HUES48 (cell line): ENCODE data around the gene NFIB.

Source experiments
- H3K27ac ChIP-seq: one replicate; pipeline ENCODE4 v1.7.0; 2013; ENCODE audit warnings: low read depth, low read length, inconsistent platforms
- H3K27me3 ChIP-seq: 2 replicates; pipeline ENCODE4 v1.6.1; 2013; ENCODE audit warnings: mild to moderate bottlenecking, low read length; ENCODE audit not compliant: control insufficient read depth, insufficient read depth
- H3K36me3 ChIP-seq: 2 replicates; pipeline ENCODE4 v1.6.1; 2013; ENCODE audit warnings: low read length; ENCODE audit not compliant: control insufficient read depth, insufficient read depth
- H3K4me1 ChIP-seq: 2 replicates; pipeline ENCODE4 v1.6.1; 2013; ENCODE audit warnings: mild to moderate bottlenecking, low read length; ENCODE audit not compliant: control insufficient read depth, insufficient read depth
- H3K4me3 ChIP-seq: 2 replicates; pipeline ENCODE4 v1.5.1; 2013; ENCODE audit warnings: mild to moderate bottlenecking, low read depth, low read length
- H3K9ac ChIP-seq: 2 replicates; pipeline ENCODE4 v1.6.1; 2013; ENCODE audit warnings: mild to moderate bottlenecking, low read depth, low read length, moderate library complexity
- H3K9me3 ChIP-seq: 2 replicates; pipeline ENCODE4 v1.6.1; 2013; ENCODE audit warnings: low read length; ENCODE audit not compliant: control insufficient read depth, insufficient read depth

NFIB gene

DNA sequence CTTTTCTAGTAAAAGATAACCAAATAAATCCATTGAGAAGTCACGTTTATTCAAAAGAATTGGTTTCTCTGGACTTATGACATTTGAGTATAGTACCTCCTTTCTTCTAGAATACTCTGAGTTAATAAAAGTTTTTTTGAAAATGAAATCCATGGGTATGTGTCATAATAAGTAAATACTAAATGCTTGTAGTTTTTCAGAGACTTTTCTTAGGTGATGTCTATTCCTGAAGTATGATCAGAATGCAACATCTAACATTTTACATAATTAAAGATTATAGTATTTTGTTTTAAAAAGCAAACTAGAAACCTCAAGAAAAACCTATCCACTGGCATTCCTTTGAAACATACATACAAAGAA, 63.2 kb downstream of the NFIB start:
- H3K27me3 ChIP-seq = no peaks in the 10 kb centered on the region
- no peak overlapping the region for H3K9ac ChIP-seq
- H3K4me1 ChIP-seq = peaks cover 17% of the 10 kb centered on the region
- no peak overlapping the region for H3K4me3 ChIP-seq
- no peaks in the 10 kb centered on the region for H3K9me3 ChIP-seq
- H3K27ac ChIP-seq = no peak overlapping the region
- H3K36me3 ChIP-seq = no peaks in the 10 kb centered on the region

DNA sequence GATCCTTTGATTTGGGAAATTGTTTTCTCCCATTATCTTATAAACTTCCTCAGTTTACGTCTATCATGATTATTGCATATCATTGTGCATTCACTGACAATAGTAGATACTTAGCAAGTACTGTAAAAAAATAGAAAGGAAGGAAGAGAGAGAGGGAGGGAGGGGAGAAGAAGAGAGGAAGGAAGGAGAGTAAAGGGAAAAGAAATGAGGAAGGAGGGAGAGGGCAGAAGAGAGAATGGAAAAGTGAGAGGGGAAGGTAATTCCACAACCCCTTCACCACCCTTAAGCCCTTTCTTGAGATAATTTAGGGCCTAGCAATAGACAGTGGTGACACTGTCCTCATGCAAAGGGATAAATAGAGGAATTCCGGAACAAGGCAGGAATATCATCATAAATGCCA, 64.4 kb downstream of the NFIB start:
- Histone ChIP-seq H3K27me3 (no peaks in the 10 kb centered on the region), H3K4me1 (peaks cover 15% of the 10 kb centered on the region), H3K4me3 (no peak overlapping the region), H3K27ac (no peak overlapping the region), H3K36me3 (no peaks in the 10 kb centered on the region), H3K9ac (no peak overlapping the region), H3K9me3 (no peaks in the 10 kb centered on the region)

DNA sequence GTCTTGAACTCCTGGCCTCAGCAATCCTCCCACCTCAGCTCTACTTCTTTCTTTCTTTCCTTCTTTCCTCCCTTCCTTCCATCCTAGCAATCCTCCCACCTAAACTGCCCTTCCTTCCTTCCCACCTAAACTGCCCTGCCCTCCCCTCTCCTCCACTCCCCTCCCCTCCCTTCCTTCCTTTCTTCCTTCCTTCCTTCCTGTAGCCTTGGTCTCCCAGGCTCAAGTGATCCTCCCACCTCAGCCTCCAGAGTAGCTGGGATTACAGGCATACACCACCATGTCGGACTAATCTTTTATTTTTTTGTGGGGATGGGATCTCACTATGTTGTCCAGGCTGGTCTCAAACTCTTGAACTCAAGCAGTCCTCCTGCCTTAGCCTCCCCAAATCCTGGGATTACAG, 65.8 kb downstream of the NFIB start:
- no peak overlapping the region for H3K27ac ChIP-seq
- no peaks in the 10 kb centered on the region for H3K9me3 ChIP-seq
- H3K9ac ChIP-seq = no peak overlapping the region
- no peaks in the 10 kb centered on the region for H3K27me3 ChIP-seq
- peaks cover 21% of the 10 kb centered on the region for H3K4me1 ChIP-seq
- no peak overlapping the region for H3K4me3 ChIP-seq
- no peaks in the 10 kb centered on the region for H3K36me3 ChIP-seq

DNA sequence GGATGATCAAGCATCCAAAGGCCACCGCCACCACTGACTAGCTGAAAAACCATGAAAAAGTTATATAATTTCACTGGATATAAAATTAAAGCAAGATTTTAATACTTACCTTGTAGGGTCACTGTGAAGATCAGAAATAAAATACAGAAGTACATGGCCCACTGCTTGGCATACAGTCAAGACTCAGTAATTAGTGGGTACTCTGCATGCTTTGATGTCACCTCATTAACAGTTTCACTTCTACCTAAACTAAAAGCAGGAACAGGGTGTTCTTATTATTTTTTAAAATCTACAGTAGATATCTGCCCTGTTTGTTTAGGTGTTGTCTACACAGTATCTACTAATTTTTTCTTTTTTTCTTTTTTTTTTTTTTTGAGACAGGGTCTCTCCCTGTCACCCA, 66.4 kb downstream of the NFIB start:
- no peak overlapping the region for H3K27ac ChIP-seq
- no peaks in the 10 kb centered on the region for H3K9me3 ChIP-seq
- H3K9ac ChIP-seq = no peak overlapping the region
- H3K27me3 ChIP-seq = no peaks in the 10 kb centered on the region
- H3K36me3 ChIP-seq = no peaks in the 10 kb centered on the region
- no peak overlapping the region for H3K4me3 ChIP-seq
- H3K4me1 ChIP-seq = peaks cover 25% of the 10 kb centered on the region

DNA sequence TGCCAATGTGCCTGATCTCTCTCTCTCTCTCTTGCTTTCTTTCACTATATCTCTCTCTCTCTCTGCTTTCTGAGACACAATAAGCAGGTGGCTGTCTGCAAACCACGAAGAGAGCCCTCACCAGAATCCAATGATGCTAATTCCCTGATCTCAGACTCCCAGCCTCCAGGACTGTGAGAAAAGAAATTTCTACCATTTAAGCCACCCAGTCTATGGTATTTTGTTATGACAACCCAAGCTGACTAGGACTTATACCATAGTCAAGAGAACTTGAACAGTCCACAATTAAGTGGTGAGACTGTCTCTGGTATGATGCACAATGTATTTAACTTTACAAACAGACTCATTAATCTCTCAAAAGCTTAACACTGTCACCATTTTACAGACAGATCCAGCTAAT, 67.0 kb downstream of the NFIB start:
- no peaks in the 10 kb centered on the region for H3K9me3 ChIP-seq
- no peak overlapping the region for H3K4me3 ChIP-seq
- H3K36me3 ChIP-seq = no peaks in the 10 kb centered on the region
- H3K27me3 ChIP-seq = no peaks in the 10 kb centered on the region
- no peak overlapping the region for H3K27ac ChIP-seq
- peaks cover 27% of the 10 kb centered on the region for H3K4me1 ChIP-seq
- H3K9ac ChIP-seq = no peak overlapping the region

DNA sequence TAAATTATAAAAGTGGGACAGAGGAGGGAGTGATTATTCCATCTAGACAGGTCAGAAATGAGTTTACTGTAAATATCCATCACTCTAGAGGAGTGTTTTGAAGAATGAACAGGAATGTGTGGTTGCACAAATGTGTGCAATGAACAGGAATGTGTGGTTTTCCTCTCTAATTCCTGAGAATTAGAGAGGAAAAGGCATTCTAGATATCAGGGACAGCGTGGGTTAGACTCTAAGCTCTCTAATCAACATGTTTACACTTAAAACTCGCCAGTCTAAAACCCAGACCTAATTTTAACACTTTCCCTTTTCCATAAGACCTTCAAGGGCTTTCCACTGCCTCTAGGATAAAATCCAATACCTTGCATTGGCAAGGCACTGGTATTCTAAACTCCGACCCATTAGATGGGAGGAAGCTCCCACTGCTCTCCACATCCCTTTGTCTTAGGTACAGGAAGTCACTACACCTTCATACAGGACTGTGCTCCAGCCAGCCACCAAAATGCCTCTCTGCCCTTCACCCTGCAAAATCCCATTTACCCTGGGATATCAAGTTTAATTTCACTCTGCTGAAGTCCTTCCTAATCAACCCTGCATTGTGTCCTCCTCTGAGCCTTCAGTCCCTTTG, 67.9 kb downstream of the NFIB start:
- H3K4me1 ChIP-seq = peaks cover 18% of the 10 kb centered on the region
- no peak overlapping the region for H3K4me3 ChIP-seq
- H3K36me3 ChIP-seq = no peaks in the 10 kb centered on the region
- H3K27me3 ChIP-seq = no peaks in the 10 kb centered on the region
- H3K27ac ChIP-seq = no peak overlapping the region
- H3K9ac ChIP-seq = no peak overlapping the region
- H3K9me3 ChIP-seq = no peaks in the 10 kb centered on the region

DNA sequence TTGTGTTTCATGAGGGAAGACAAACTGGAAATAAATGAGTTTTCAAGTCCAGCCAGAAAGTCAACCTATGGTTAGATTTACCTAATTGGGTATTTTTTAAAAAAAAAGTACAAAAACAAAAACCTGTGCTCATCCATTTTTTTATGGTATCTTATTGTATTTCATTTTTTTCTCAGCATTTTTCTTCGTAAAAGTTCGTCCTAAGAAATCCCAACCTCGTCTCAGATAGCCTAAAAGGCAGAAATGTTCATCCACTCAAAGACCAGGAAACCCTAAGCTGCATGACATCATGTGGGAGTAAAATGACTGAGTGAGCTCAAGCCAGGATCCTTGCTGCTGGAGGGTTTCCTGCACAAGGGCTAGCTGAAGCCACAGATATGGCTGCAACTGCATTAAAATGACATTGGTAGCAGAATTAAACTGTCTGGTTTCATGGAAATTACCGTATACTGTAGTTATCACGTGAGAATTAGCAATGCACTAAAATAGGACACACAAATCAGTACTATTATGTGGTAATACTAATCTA, 70.4 kb downstream of the NFIB start:
- H3K4me3 ChIP-seq = no peak overlapping the region
- no peaks in the 10 kb centered on the region for H3K36me3 ChIP-seq
- H3K27me3 ChIP-seq = no peaks in the 10 kb centered on the region
- no peak overlapping the region for H3K27ac ChIP-seq
- H3K4me1 ChIP-seq = peaks cover 33% of the 10 kb centered on the region
- H3K9ac ChIP-seq = no peak overlapping the region
- no peaks in the 10 kb centered on the region for H3K9me3 ChIP-seq

DNA sequence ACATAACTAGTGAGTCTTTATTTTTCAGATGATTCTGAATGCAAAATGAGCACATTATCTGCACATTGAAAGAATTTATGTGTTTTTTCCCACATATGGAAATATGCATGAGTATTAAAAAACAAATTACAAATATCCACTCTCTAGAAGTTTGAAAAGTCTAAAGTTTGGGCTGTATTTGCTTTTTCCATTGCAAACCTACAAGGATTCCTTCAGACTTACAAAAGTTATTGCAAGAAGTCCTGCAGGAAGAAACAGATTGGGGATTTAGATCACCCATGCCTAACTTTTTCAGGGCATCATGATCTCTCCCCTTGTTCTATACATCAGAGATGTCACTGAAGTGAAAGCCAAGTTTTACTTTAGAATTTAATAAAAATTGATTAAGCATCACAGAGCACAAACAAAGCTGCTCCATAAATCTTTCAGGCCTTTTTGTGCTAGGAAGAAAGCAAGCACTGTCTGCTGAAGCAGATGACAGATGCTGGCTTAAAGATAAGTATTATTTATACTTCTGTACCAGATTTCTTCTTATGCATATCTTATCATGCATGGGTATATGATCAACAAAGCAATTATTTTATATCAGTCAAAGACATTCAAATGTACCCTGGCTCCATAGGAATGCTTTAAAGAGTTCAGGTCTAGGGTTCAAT, 71.7 kb downstream of the NFIB start:
- Histone ChIP-seq H3K27me3 (no peaks in the 10 kb centered on the region), H3K27ac (no peak overlapping the region), H3K4me1 (peaks cover 41% of the 10 kb centered on the region), H3K9me3 (no peaks in the 10 kb centered on the region), H3K4me3 (no peak overlapping the region), H3K9ac (no peak overlapping the region), H3K36me3 (no peaks in the 10 kb centered on the region)

DNA sequence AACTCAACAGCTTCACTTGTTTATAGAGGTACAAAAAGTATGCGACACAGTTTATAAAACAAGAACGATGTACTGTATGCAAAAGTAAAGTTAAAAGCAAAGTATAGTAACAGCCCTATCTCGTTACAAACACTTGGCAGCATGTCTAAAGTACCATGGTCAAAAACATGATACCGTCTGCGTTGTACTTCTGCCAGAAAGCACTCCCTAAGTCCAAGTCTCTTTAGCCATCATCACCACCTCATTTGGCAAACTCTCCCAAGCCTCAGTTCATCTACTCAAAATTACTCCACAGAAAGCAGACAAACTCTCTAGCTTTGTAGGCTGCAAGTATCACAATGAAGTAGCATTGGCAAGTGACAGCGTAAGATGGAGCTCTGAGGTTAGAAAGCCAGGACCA, 73.4 kb downstream of the NFIB start:
- H3K4me1 ChIP-seq = peaks cover 41% of the 10 kb centered on the region
- H3K27ac ChIP-seq = no peak overlapping the region
- no peak overlapping the region for H3K4me3 ChIP-seq
- no peak overlapping the region for H3K9ac ChIP-seq
- H3K27me3 ChIP-seq = no peaks in the 10 kb centered on the region
- no peaks in the 10 kb centered on the region for H3K36me3 ChIP-seq
- H3K9me3 ChIP-seq = no peaks in the 10 kb centered on the region

DNA sequence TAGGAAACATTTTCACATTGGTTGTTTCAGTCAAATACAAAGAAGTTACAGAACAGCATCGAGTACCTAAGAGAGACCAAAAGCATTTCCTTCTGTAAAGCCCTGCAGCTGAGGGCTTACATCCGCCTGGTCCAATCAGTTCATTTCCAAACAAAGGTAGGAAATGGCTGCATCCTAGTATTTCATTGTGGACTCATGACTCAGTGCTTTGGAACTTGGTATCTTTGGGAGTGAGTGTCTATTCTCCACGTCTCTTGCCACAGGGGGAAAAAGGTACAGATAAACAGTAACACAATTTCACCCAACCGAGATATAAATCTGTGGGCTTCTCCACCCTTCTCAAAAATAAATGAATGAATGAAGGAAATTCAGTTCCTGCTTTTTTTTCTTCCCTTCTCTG, 75.4 kb downstream of the NFIB start:
- Histone ChIP-seq H3K36me3 (no peaks in the 10 kb centered on the region), H3K9ac (no peak overlapping the region), H3K9me3 (no peaks in the 10 kb centered on the region), H3K4me1 (peaks cover 46% of the 10 kb centered on the region), H3K27me3 (no peaks in the 10 kb centered on the region), H3K4me3 (no peak overlapping the region), H3K27ac (peak overlapping the region; percentile 91)

DNA sequence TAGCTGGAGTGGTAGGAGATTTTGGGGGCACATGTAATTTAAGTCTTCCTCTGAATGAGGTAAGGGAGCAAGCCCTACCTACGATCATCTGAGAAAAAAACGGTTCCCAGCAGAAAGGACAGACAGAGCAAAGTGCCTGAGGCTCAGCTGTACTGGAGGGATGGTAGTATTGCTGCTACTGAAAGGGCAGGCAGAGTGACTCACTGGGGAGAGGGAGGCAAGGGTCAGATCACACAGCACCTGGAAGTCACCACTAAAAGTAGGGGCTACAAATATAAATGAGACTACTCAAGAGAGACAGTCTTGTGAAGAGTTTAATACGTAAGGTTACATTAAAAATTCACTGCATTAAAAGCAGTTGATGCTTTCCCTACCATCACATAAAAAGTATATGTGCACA, 75.9 kb downstream of the NFIB start:
- H3K9me3 ChIP-seq = no peaks in the 10 kb centered on the region
- peaks cover 42% of the 10 kb centered on the region for H3K4me1 ChIP-seq
- H3K9ac ChIP-seq = no peak overlapping the region
- no peak overlapping the region for H3K4me3 ChIP-seq
- peak overlapping the region; percentile 91 for H3K27ac ChIP-seq
- H3K36me3 ChIP-seq = no peaks in the 10 kb centered on the region
- no peaks in the 10 kb centered on the region for H3K27me3 ChIP-seq
